GM12891 (cell line): ENCODE results near the gene IWS1.

Source experiments
- POLR2A ChIP-seq: IDR thresholded peaks from 2 replicates; pipeline ENCODE4 v1.6.1; 2011; ENCODE audit warnings: low read depth, low read length, control low read depth
- POLR2AphosphoS5 ChIP-seq: IDR thresholded peaks from 2 replicates; pipeline ENCODE4 v1.6.1; 2011; ENCODE audit warnings: low read depth, low read length, control low read depth
- POU2F2 ChIP-seq: IDR thresholded peaks from 2 replicates; pipeline ENCODE4 v1.6.1; 2011; ENCODE audit warnings: low read depth, mild to moderate bottlenecking, control low read depth, low read length, moderate library complexity
- TAF1 ChIP-seq: IDR thresholded peaks from 2 replicates; pipeline ENCODE4 v1.6.1; 2011; ENCODE audit warnings: low read depth, low read length, control low read depth

GRCh38 chr2:127463155-127463991 is 62.9 kb downstream of the IWS1 start:
- TF ChIP-seq TAF1, result no peak
- TF ChIP-seq POU2F2, result no peak
- no peak for TF ChIP-seq POLR2A
- no peak for TF ChIP-seq POLR2AphosphoS5
